HL-60/S4 treated with phorbol 12-myristate 13-acetate at 8.2 ng/mL for 4 days and 3 days (cell line): Measurements from ENCODE around the gene TBX19.

ENCODE experiments used
- in situ Hi-C: fragments of 300-500 bp; cut with MboI; formaldehyde crosslinking; loops from 2 replicates; pipeline ENCODE4 v1.15.0; 2022; ENCODE audit warnings: low sequenced_read_pairs

Gene TBX19

GRCh38 chr1:168319691-168320090, 39.0 kb downstream of the TBX19 start:
- in situ Hi-C loops, result no loop called here

- in situ Hi-C loops, result no loop called here
Measured at GRCh38 chr1:168320149-168320548, 39.5 kb downstream of the TBX19 start.

- in situ Hi-C loops, result no loop called here
Measured at GRCh38 chr1:168320800-168321450, 40.2 kb downstream of the TBX19 start.

- in situ Hi-C loops, result no loop called here
Measured at GRCh38 chr1:168321945-168322344, 41.3 kb downstream of the TBX19 start.

- in situ Hi-C loops, result no loop called here
Measured at GRCh38 chr1:168324745-168325425, 44.2 kb downstream of the TBX19 start.

GRCh38 chr1:168328731-168329364, 48.2 kb downstream of the TBX19 start:
- in situ Hi-C loops, result no loop called here

- in situ Hi-C loops, result no loop called here
Measured at GRCh38 chr1:168330285-168330684, 49.6 kb downstream of the TBX19 start.

GRCh38 chr1:168331569-168331968, 50.9 kb downstream of the TBX19 start:
- in situ Hi-C loops, result no loop called here

- in situ Hi-C loops, result no loop called here
Measured at GRCh38 chr1:168333562-168334276, 53.0 kb downstream of the TBX19 start.

GRCh38 chr1:168335500-168335899, 54.8 kb downstream of the TBX19 start:
- in situ Hi-C loops, result no loop called here

- in situ Hi-C loops, result no loop called here
Measured at GRCh38 chr1:168338589-168339503, 58.2 kb downstream of the TBX19 start.

- in situ Hi-C loops, result no loop called here
Measured at GRCh38 chr1:168340781-168341482, 60.3 kb downstream of the TBX19 start.

GRCh38 chr1:168341483-168341975, 60.9 kb downstream of the TBX19 start:
- in situ Hi-C loops, result no loop called here

- in situ Hi-C loops, result no loop called here
Measured at GRCh38 chr1:168342572-168343280, 62.0 kb downstream of the TBX19 start.

GRCh38 chr1:168343566-168343965, 62.9 kb downstream of the TBX19 start:
- in situ Hi-C loops, result no loop called here

- in situ Hi-C loops, result no loop called here
Measured at GRCh38 chr1:168344517-168344916, 63.8 kb downstream of the TBX19 start.

- in situ Hi-C loops, result no loop called here
Measured at GRCh38 chr1:168345939-168346338, 65.3 kb downstream of the TBX19 start.

- in situ Hi-C loops, result no loop called here
Measured at GRCh38 chr1:168347630-168348029, 67.0 kb downstream of the TBX19 start.

- in situ Hi-C loops, result no loop called here
Measured at GRCh38 chr1:168348146-168348709, 67.6 kb downstream of the TBX19 start.
